OCI-LY7 (cell line): Measurements from ENCODE around the gene STAT6. TPM values are rescaled to one million over a fixed set of nuclear protein-coding genes. Genes with fewer than 3 reads are reported as not detected.

ENCODE experiments used
- BruUV-seq: library from RNA; stranded (reverse); fragments of 400-500 nt; replicated peaks from 2 replicates; lab custom pipeline; 2021; lab: Mats Ljungman, UMichigan
- CTCF ChIA-PET: fragments of 300-600 bp; sonication (Branson Sonifier 250); formaldehyde crosslinking; loops from one replicate; lab custom pipeline; 2022; ENCODE audit warnings: antibody characterized with exemption; ENCODE audit not compliant: unreplicated experiment; lab: Charles Lee
- POLR2A ChIA-PET: fragments of 300-600 bp; sonication (Branson Sonifier 250); formaldehyde crosslinking; loops from one replicate; lab custom pipeline; 2022; ENCODE audit warnings: antibody characterized with exemption; lab: Charles Lee
- DNase-seq: peaks from one replicate; pipeline ENCODE4 v3.0.0-alpha.2; 2015; ENCODE audit warnings: low spot score
- H2AFZ ChIP-seq: fragments of 200-600 bp; sonication (generic), shearing (Covaris generic); 2 replicates; pipeline ENCODE4 v1.6.1; 2014; ENCODE audit warnings: mild to moderate bottlenecking, antibody characterized with exemption, low read length, moderate library complexity
- H3K27ac ChIP-seq: fragments of 200-600 bp; sonication (generic); 2 replicates; pipeline ENCODE4 v1.5.1; 2014; ENCODE audit warnings: mixed run types, low read depth, mild to moderate bottlenecking, moderate library complexity, low read length, inconsistent platforms; ENCODE audit not compliant: poor library complexity, severe bottlenecking
- H3K36me3 ChIP-seq: fragments of 200-600 bp; sonication (generic); 2 replicates; pipeline ENCODE4 v1.6.1; 2014; ENCODE audit warnings: mild to moderate bottlenecking, antibody characterized with exemption, low read length, moderate library complexity, mixed read lengths; ENCODE audit not compliant: insufficient read depth
- H3K4me1 ChIP-seq: fragments of 200-600 bp; sonication (generic); 2 replicates; pipeline ENCODE4 v1.5.1; 2014; ENCODE audit warnings: mild to moderate bottlenecking, low read length; ENCODE audit not compliant: insufficient read depth, poor library complexity, severe bottlenecking
- H3K4me2 ChIP-seq: fragments of 200-600 bp; sonication (generic); 2 replicates; pipeline ENCODE4 v1.6.1; 2014; ENCODE audit warnings: mild to moderate bottlenecking, low read length
- H3K4me3 ChIP-seq: fragments of 200-600 bp; sonication (generic); 2 replicates; pipeline ENCODE4 v1.5.1; 2014; ENCODE audit warnings: mild to moderate bottlenecking, low read depth, low read length; ENCODE audit not compliant: poor library complexity, severe bottlenecking
- H3K79me2 ChIP-seq: fragments of 200-600 bp; sonication (generic); 2 replicates; pipeline ENCODE4 v1.6.1; 2016; ENCODE audit warnings: low read depth, mild to moderate bottlenecking, low read length, moderate library complexity, mixed read lengths; ENCODE audit not compliant: insufficient read depth
- H3K9me2 ChIP-seq: fragments of 200-600 bp; sonication (generic); 2 replicates; pipeline ENCODE4 v1.6.1; 2016; ENCODE audit warnings: mild to moderate bottlenecking, low read length, mixed read lengths; ENCODE audit not compliant: insufficient read depth
- H3K9me3 ChIP-seq: fragments of 200-600 bp; sonication (generic); 2 replicates; pipeline ENCODE4 v1.6.1; 2014; ENCODE audit warnings: mild to moderate bottlenecking, mixed run types, low read length, mixed read lengths
- H4K20me1 ChIP-seq: fragments of 200-600 bp; sonication (generic); 2 replicates; pipeline ENCODE4 v1.6.1; 2014; ENCODE audit warnings: mild to moderate bottlenecking, antibody characterized with exemption, low read length, moderate library complexity, mixed read lengths; ENCODE audit not compliant: insufficient read depth
- EZH2phosphoT487 ChIP-seq: fragments of 200-600 bp; sonication (generic); IDR thresholded peaks from 2 replicates; pipeline ENCODE4 v1.6.1; 2018; ENCODE audit warnings: low read depth, borderline replicate concordance, mild to moderate bottlenecking, mixed run types, antibody characterized with exemption, low read length, moderate library complexity, mixed read lengths
- intact Hi-C: fragments of 100-400 bp; cut with micrococcal nuclease; formaldehyde crosslinking; loops from one replicate; pipeline ENCODE4 v1.10.0; 2022; ENCODE audit not compliant: unreplicated experiment
- total RNA-seq, 2 experiments: library from RNA; depleted of rRNA in 1 of 2; stranded (reverse); fragments of >200 nt in 1 of 2; shearing (Covaris generic) in 1 of 2; gene quantifications; 2 replicates each; pipeline ENCODE4 v1.2.3, GENCODE V29; 2014 to 2022
- TF ChIP-seq, protein P1 (sequence below): fragments of 200-600 bp; sonication (generic); conservative IDR thresholded peaks from 2 replicates; pipeline ENCODE4 v1.5.1; 2014; ENCODE audit warnings: mild to moderate bottlenecking, antibody characterized with exemption, low read length, moderate library complexity, mixed read lengths

STAT6 gene
- total RNA-seq, 2 experiments from 2014 or later: 73.6 to 128 TPM

DNA sequence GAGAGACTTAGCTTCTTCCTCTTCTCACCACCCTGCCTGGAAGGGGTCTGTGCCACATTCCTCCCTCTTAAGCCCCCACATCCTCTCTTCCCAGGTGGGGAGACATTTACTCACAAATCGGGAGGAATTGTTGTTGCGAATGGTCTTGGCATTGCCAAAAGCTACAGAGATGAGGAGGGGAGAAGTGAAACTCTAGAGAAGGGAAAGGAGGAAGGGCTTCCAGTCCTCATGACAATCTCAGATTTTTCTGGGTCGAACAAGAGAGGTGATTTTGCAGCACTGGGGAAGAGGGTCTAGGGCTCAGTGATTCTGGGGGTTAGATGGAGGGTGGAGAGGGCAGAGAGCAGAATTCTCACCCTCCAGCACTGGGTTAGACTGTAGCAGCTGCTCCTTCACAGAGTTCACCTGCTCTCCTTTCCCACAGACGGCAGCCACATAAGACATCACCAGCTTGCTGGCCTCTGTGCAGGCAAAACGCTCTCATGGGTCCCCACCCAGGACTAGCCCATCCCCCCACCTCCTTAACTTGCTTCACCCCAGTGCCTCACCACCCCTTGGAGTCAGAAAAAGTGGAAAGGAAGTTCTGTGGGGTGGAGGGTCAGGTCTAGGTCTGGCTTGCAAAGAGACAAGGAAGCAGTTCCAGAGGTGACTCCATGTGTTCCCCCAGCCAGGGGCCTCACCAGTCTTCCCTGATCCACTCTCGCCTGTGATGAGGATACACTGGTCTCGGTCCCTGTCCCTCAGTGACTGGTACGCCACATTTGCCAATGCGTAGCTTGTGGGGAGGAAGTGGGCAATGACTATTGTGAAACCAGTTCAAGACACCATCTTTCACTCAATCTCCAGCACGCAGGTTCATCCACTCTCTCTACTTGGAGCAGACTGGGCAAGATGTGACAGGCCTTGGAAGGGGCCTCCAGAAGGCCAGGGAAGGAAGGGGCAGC lies 63.9 kb downstream of the STAT6 start:
- no peak for DNase-seq
- intact Hi-C loops: no loop called here
- ChIA-PET POLR2A (interaction anchor here (0.5 kb wide), 1 partner anchor 212 kb away, joined by 4 read pairs; no protein-coding TSS in a partner anchor), CTCF (no interaction called here)
- Histone ChIP-seq H3K4me1 (peaks cover 5% of the 10 kb centered on the region), H3K36me3 (no peaks in the 10 kb centered on the region), H3K4me2 (no peak overlapping the region), H3K27ac (no peak overlapping the region), H4K20me1 (no peaks in the 10 kb centered on the region), H3K9me3 (no peaks in the 10 kb centered on the region), H3K4me3 (no peak overlapping the region), H3K79me2 (no peaks in the 10 kb centered on the region), H3K9me2 (no peaks in the 10 kb centered on the region), H2AFZ (no peak overlapping the region)
- no peak for TF ChIP-seq EZH2phosphoT487
- TF ChIP-seq, protein P1, sequence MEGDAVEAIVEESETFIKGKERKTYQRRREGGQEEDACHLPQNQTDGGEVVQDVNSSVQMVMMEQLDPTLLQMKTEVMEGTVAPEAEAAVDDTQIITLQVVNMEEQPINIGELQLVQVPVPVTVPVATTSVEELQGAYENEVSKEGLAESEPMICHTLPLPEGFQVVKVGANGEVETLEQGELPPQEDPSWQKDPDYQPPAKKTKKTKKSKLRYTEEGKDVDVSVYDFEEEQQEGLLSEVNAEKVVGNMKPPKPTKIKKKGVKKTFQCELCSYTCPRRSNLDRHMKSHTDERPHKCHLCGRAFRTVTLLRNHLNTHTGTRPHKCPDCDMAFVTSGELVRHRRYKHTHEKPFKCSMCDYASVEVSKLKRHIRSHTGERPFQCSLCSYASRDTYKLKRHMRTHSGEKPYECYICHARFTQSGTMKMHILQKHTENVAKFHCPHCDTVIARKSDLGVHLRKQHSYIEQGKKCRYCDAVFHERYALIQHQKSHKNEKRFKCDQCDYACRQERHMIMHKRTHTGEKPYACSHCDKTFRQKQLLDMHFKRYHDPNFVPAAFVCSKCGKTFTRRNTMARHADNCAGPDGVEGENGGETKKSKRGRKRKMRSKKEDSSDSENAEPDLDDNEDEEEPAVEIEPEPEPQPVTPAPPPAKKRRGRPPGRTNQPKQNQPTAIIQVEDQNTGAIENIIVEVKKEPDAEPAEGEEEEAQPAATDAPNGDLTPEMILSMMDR: no peak
- BruUV-seq: no TSS peak

DNA sequence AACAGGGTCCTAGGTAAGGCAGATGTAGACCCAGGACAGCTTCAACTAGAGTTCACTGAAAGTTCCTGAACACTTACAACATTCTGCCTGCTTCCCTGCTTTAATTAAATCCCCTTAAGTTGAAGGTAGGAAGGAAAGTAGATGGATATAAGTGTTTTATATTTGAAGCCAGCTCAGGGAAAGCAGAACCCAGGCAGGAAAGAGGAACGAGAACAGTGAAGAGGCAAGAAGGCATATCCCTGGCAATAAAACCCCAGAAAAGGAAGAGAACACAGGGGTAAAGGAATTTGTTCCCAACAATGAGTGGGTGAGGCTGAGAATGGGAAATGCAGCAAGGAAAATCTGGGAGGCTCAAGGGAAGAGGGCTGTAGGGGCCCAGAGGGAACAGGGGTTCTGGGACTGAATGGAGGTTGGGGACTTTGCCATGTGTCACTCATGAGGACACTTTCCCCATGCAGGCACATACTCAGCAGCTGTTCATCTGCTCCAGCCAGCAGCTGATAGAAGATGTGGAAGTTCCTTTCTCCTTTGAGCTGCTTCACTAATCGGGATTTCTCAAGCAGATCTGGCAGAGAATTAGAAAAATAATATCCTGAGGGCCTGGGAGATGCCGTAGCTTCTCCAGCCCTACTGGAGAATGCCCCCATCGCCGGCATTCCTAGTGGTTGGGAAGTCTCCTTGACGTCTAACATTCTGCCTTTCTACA lies 64.9 kb downstream of the STAT6 start:
- Histone ChIP-seq H3K79me2 (no peaks in the 10 kb centered on the region), H3K4me2 (no peak overlapping the region), H2AFZ (no peak overlapping the region), H3K27ac (no peak overlapping the region), H3K4me3 (no peak overlapping the region), H3K36me3 (no peaks in the 10 kb centered on the region), H3K4me1 (peaks cover 5% of the 10 kb centered on the region), H3K9me2 (no peaks in the 10 kb centered on the region), H4K20me1 (no peaks in the 10 kb centered on the region), H3K9me3 (no peaks in the 10 kb centered on the region)
- POLR2A ChIA-PET: interaction anchor here (0.7 kb wide), 1 partner anchor 68 kb away, joined by 3 read pairs; no protein-coding TSS in a partner anchor
- no TSS peak for BruUV-seq
- DNase-seq: no peak
- intact Hi-C loops: no loop called here
- CTCF ChIA-PET: no interaction called here
- no peak for TF ChIP-seq EZH2phosphoT487

Other genes starting within 250 kb of the STAT6 start
- not detected in 2 replicates for gene SDR9C7, start 177.0 kb downstream of the STAT6 start, total RNA-seq (2014; rRNA removed; shearing (Covaris generic))
- gene SDR9C7, start 177.0 kb downstream of the STAT6 start, total RNA-seq (2022): not detected in 2 replicates
- 0.06 and 0.15 TPM in 2 replicates for gene RDH16, start 153.8 kb downstream of the STAT6 start, total RNA-seq (2014; rRNA removed; shearing (Covaris generic))
- gene RDH16, start 153.8 kb downstream of the STAT6 start, total RNA-seq (2022): 0.13 and 0.41 TPM in 2 replicates
- 10.9 TPM in 2 replicates for gene ZBTB39, start 104.8 kb downstream of the STAT6 start, total RNA-seq (2014; rRNA removed; shearing (Covaris generic))
- gene ZBTB39, start 104.8 kb downstream of the STAT6 start, total RNA-seq (2022): 10.0 and 10.7 TPM in 2 replicates
- not detected in 2 replicates for gene TAC3, start 94.8 kb downstream of the STAT6 start, total RNA-seq (2014; rRNA removed; shearing (Covaris generic))
- gene TAC3, start 94.8 kb downstream of the STAT6 start, total RNA-seq (2022): not detected in 2 replicates
- gene MYO1A, start 61.2 kb downstream of the STAT6 start, total RNA-seq (2014; rRNA removed; shearing (Covaris generic)): 0.05 and 0.47 TPM in 2 replicates
- 0.19 and 0.79 TPM in 2 replicates for gene MYO1A, start 61.2 kb downstream of the STAT6 start, total RNA-seq (2022)
- 39.8 and 45.7 TPM in 2 replicates for gene NEMP1, start 32.6 kb downstream of the STAT6 start, total RNA-seq (2014; rRNA removed; shearing (Covaris generic))
- gene NEMP1, start 32.6 kb downstream of the STAT6 start, total RNA-seq (2022): 85.2 and 86.3 TPM in 2 replicates
- gene NAB2, start 22.2 kb downstream of the STAT6 start, total RNA-seq (2014; rRNA removed; shearing (Covaris generic)): 8.5 and 9.6 TPM in 2 replicates
- 4.7 and 6.8 TPM in 2 replicates for gene NAB2, start 22.2 kb downstream of the STAT6 start, total RNA-seq (2022)
- 1.1 and 2.2 TPM in 2 replicates for gene LRP1, start 17.1 kb upstream of the STAT6 start, total RNA-seq (2014; rRNA removed; shearing (Covaris generic))
- gene LRP1, start 17.1 kb upstream of the STAT6 start, total RNA-seq (2022): 2.3 and 4.4 TPM in 2 replicates
- gene LRP1-AS, start 36.3 kb upstream of the STAT6 start, total RNA-seq (2014; rRNA removed; shearing (Covaris generic)): not detected in 2 replicates
- gene LRP1-AS, start 36.3 kb upstream of the STAT6 start, total RNA-seq (2022): not detected in 2 replicates
- 4.7 and 5.3 TPM in 2 replicates for gene NXPH4, start 105.4 kb upstream of the STAT6 start, total RNA-seq (2014; rRNA removed; shearing (Covaris generic))
- 9.8 and 10.5 TPM in 2 replicates for gene NXPH4, start 105.4 kb upstream of the STAT6 start, total RNA-seq (2022)
- 394 and 400 TPM in 2 replicates for gene SHMT2, start 118.3 kb upstream of the STAT6 start, total RNA-seq (2014; rRNA removed; shearing (Covaris generic))
- gene SHMT2, start 118.3 kb upstream of the STAT6 start, total RNA-seq (2022): 415 and 438 TPM in 2 replicates
- 1.4 and 2.5 TPM in 2 replicates for gene STAC3, start 139.8 kb upstream of the STAT6 start, total RNA-seq (2014; rRNA removed; shearing (Covaris generic))
- gene STAC3, start 139.8 kb upstream of the STAT6 start, total RNA-seq (2022): 6.8 and 7.7 TPM in 2 replicates